KMS-11 (cell line): ENCODE data around the gene CRKL.
"Not testable (repeated sequence)": the region's sequence is repeated elsewhere in the genome, so short reads cannot be mapped to it uniquely, and the experiment has no call there.

Experiments used
- H2AFZ ChIP-seq: fragments of 200-600 bp; sonication (generic); 2 replicates; pipeline ENCODE4 v1.6.1; 2016; ENCODE audit warnings: antibody characterized with exemption, mixed run types, low read depth
- H3K27ac ChIP-seq: fragments of 200-600 bp; sonication (generic); 2 replicates; pipeline ENCODE4 v1.6.1; 2016; ENCODE audit warnings: mild to moderate bottlenecking, mixed run types
- H3K27me3 ChIP-seq: fragments of 200-600 bp; sonication (generic); 2 replicates; pipeline ENCODE4 v1.6.1; 2017; ENCODE audit warnings: mild to moderate bottlenecking, low read depth, mixed run types, moderate library complexity; ENCODE audit not compliant: insufficient read depth
- H3K36me3 ChIP-seq: fragments of 200-600 bp; sonication (generic); 2 replicates; pipeline ENCODE4 v1.6.1; 2017; ENCODE audit warnings: mild to moderate bottlenecking, mixed run types; ENCODE audit not compliant: insufficient read depth
- H3K4me1 ChIP-seq: fragments of 200-600 bp; sonication (generic); 2 replicates; pipeline ENCODE4 v1.6.1; 2016; ENCODE audit warnings: mild to moderate bottlenecking, low read depth, mixed run types; ENCODE audit not compliant: poor library complexity, severe bottlenecking
- H3K4me2 ChIP-seq: fragments of 200-600 bp; sonication (generic); 2 replicates; pipeline ENCODE4 v1.7.0; 2016; ENCODE audit warnings: mild to moderate bottlenecking, mixed run types
- H3K4me3 ChIP-seq: fragments of 200-600 bp; sonication (generic); IDR thresholded peaks from 2 replicates; pipeline ENCODE4 v1.6.1; 2017; ENCODE audit warnings: low read depth, low read length, mixed read lengths; ENCODE audit not compliant: insufficient read depth
- H3K79me2 ChIP-seq: fragments of 200-600 bp; sonication (generic); 2 replicates; pipeline ENCODE4 v1.6.1; 2016; ENCODE audit warnings: low read depth, mixed run types; ENCODE audit not compliant: insufficient read depth
- H3K9ac ChIP-seq: fragments of 200-600 bp; sonication (generic); 2 replicates; pipeline ENCODE4 v1.6.1; 2016; ENCODE audit warnings: mild to moderate bottlenecking, mixed run types
- H4K20me1 ChIP-seq: fragments of 200-600 bp; sonication (generic); 2 replicates; pipeline ENCODE4 v1.6.1; 2016; ENCODE audit warnings: mild to moderate bottlenecking, mixed run types; ENCODE audit not compliant: insufficient read depth
- CTCF ChIP-seq: fragments of 200-600 bp; sonication (generic); conservative IDR thresholded peaks from 2 replicates; pipeline ENCODE4 v1.6.1; 2017; ENCODE audit warnings: low read depth, mild to moderate bottlenecking, antibody characterized with exemption, low read length, moderate library complexity, mixed read lengths

The CRKL gene

GRCh38 chr22:20904980-20905355, 12.2 kb upstream of the CRKL start:
- H3K4me2 ChIP-seq, result no peak overlapping the region
- H3K4me3 ChIP-seq, result no peak overlapping the region
- no peak overlapping the region for H3K27ac ChIP-seq
- H4K20me1 ChIP-seq, result no peaks in the 10 kb centered on the region
- H3K79me2 ChIP-seq, result no peaks in the 10 kb centered on the region
- H3K36me3 ChIP-seq, result no peaks in the 10 kb centered on the region
- TF ChIP-seq CTCF, result no peak
- H2AFZ ChIP-seq, result no peak overlapping the region
- H3K9ac ChIP-seq, result no peak overlapping the region
- no peaks in the 10 kb centered on the region for H3K4me1 ChIP-seq
- no peaks in the 10 kb centered on the region for H3K27me3 ChIP-seq

GRCh38 chr22:20905415-20906386, 11.5 kb upstream of the CRKL start:
- Histone ChIP-seq H4K20me1 (no peaks in the 10 kb centered on the region), H3K4me3 (no peak overlapping the region), H2AFZ (no peak overlapping the region), H3K9ac (no peak overlapping the region), H3K79me2 (no peaks in the 10 kb centered on the region), H3K36me3 (no peaks in the 10 kb centered on the region), H3K4me1 (no peaks in the 10 kb centered on the region), H3K27ac (no peak overlapping the region), H3K4me2 (no peak overlapping the region), H3K27me3 (no peaks in the 10 kb centered on the region)
- no peak for TF ChIP-seq CTCF

GRCh38 chr22:20906387-20906767, 10.8 kb upstream of the CRKL start:
- no peaks in the 10 kb centered on the region for H3K27me3 ChIP-seq
- TF ChIP-seq CTCF, result no peak
- no peak overlapping the region for H2AFZ ChIP-seq
- no peaks in the 10 kb centered on the region for H3K79me2 ChIP-seq
- H3K36me3 ChIP-seq, result no peaks in the 10 kb centered on the region
- H3K27ac ChIP-seq, result no peak overlapping the region
- no peak overlapping the region for H3K4me2 ChIP-seq
- no peak overlapping the region for H3K9ac ChIP-seq
- H3K4me1 ChIP-seq, result no peaks in the 10 kb centered on the region
- H4K20me1 ChIP-seq, result no peaks in the 10 kb centered on the region
- H3K4me3 ChIP-seq, result no peak overlapping the region

GRCh38 chr22:20908717-20909116, 8.5 kb upstream of the CRKL start:
- not testable (repeated sequence) for H2AFZ ChIP-seq, H4K20me1 ChIP-seq, H3K27ac ChIP-seq, H3K4me2 ChIP-seq, H3K4me1 ChIP-seq, H3K36me3 ChIP-seq, H3K79me2 ChIP-seq, H3K27me3 ChIP-seq, H3K9ac ChIP-seq, H3K4me3 ChIP-seq
